ENCODE data around the gene LRRC3C. TPM values are rescaled to one million over a fixed set of nuclear protein-coding genes. Genes with fewer than 3 reads are reported as not detected.

LRRC3C gene
- total and polyA plus RNA-seq, 12 donors, result not detected

GRCh38 chr17:39950871-39951348, 23.4 kb downstream of the LRRC3C start:
- intact Hi-C loops (cut with DNase I), result loop anchor here in 1 of 10 donors (10.0 kb wide), 1 partner anchor 196 kb away; no protein-coding TSS in a partner anchor
- no peaks in the 10 kb centered on the region for H3K9me3 ChIP-seq
- no peak overlapping the region for H3K4me3 ChIP-seq
- ATAC-seq, result peak in 1 of 8 donors; percentile 30
- H3K27ac ChIP-seq, result peak overlapping the region in 2 of 10 donors; percentile 43 to 45
- no peaks in the 10 kb centered on the region for H3K27me3 ChIP-seq
- H3K4me1 ChIP-seq, result peaks cover 0 to 31% (median 11%) of the 10 kb centered on the region in 9 donors
- no peak for TF ChIP-seq CTCF (IDR thresholded peaks at IDR 0.05)
- H3K36me3 ChIP-seq, result no peaks in the 10 kb centered on the region
- WGBS, 2 donors, result 52 to 54% methylated on average over 5 of the region's 5 CpGs
- DNase-seq, result peak; percentile 59 to 66

DNA sequence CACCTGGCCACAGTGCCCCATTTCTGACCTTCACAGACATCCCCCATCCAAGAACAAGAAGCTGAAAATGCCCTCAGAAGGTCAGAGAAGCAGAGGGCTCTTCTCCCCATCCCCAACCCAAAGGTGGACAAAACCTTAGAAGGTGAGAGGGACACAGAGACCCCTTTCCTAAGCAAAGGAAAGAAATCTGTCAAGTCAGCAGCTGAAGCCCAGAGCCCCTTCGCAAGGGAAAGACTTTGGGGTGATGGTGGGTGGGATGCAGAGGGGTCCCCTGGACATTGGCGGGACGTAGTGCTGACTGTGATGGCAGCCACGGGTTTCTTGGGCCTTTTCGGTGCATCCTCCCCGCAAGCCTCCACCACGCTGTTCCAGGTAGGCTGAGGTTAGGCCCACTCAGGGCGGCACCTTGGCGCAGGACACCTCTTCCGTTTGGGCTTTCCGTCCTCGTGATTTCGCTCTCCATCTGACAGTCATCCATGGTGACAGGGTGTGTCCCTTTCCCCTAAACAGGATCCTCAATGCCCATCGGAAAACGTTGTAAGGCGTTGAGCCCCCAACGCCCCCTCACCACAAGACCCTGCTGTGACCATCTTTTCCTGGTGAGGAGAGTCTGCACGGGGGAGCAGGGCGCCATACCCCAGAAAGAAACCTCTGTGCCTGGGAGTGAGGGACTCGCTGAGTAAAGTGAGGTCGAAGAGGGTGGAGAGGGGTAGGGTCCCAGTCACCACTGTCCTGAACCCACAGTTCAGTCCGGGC, 24.6 kb downstream of the LRRC3C start:
- Histone ChIP-seq H3K4me3 (peak overlapping the region in 9 of 10 donors; percentile 12 to 56 (median 42)), H3K27ac (peak overlapping the region in 8 of 10 donors; percentile 19 to 70 (median 58)), H3K4me1 (peaks cover 0 to 31% (median 11%) of the 10 kb centered on the region in 9 donors), H3K36me3 (no peaks in the 10 kb centered on the region), H3K27me3 (no peaks in the 10 kb centered on the region), H3K9me3 (no peaks in the 10 kb centered on the region)
- intact Hi-C loops (cut with DNase I), result loop anchor here in 4 of 10 donors (2.0 to 10.0 kb wide), 4 partner anchors 17 to 197 kb away; partner anchors contain the start of genes LRRC3C (in 1 of the 4) and ORMDL3 (in 1 of the 4)
- ATAC-seq (peak in 4 of 8 donors; percentile 0 to 2 (median 1)), DNase-seq (peak; percentile 30 to 34)
- TF ChIP-seq CTCF (IDR thresholded peaks at IDR 0.05), result no peak
- 60 to 66% methylated on average over 22 of the region's 22 CpGs for WGBS, 2 donors

- DNase-seq (peak; percentile 99 to 100), ATAC-seq (peak; percentile 91 to 96 (median 94))
- H3K27me3 ChIP-seq, result no peaks in the 10 kb centered on the region
- 1 to 2% methylated on average over 34 to 48 of the region's 55 CpGs for WGBS, 2 donors
- no peaks in the 10 kb centered on the region for H3K9me3 ChIP-seq
- TF ChIP-seq CTCF (IDR thresholded peaks at IDR 0.05), result no peak
- peak overlapping the region in 9 of 10 donors; percentile 35 to 56 (median 51) for H3K4me3 ChIP-seq
- H3K36me3 ChIP-seq, result no peaks in the 10 kb centered on the region
- intact Hi-C loops (cut with DNase I), result loop anchor here in 4 of 10 donors (1.0 to 10.0 kb wide), 5 partner anchors 18 to 198 kb away; partner anchors contain the start of genes LRRC3C (in 1 of the 4), ORMDL3 (in 1 of the 4) and PSMD3 (in 1 of the 4)
- peaks cover 0 to 31% (median 11%) of the 10 kb centered on the region in 9 donors for H3K4me1 ChIP-seq
- H3K27ac ChIP-seq, result peak overlapping the region in 9 of 10 donors; percentile 54 to 76 (median 63)
These were observed 25.3 kb downstream of the LRRC3C start for GRCh38 chr17:39952680-39953470.

DNA sequence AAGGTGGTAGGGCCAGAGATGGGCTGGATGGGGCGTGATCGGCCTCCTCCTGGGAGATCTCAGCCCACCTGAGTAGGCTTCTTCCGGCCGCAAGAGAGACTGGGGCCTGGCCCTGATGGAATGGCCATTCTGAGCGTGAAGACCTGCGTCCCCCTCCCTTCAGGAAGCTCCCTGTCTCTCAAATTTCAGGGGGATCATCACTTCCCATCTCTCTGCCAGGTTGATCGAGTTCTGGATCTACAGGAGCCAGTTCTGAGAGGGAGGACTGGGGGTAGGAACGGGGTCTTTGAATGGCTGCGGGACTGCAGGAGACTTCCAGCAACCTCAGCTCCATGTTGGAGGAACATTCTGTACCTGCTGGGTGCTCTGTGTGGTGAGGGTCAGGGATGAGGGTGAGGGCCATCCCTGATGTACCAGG, 25.9 kb downstream of the LRRC3C start:
- no peak for TF ChIP-seq CTCF (IDR thresholded peaks at IDR 0.05)
- ATAC-seq, result no peak
- intact Hi-C loops (cut with DNase I), result loop anchor here in 4 of 10 donors (1.0 to 10.0 kb wide), 5 partner anchors 19 to 199 kb away; partner anchors contain the start of genes LRRC3C (in 1 of the 4), ORMDL3 (in 1 of the 4) and PSMD3 (in 1 of the 4)
- DNase-seq, result no peak
- Histone ChIP-seq H3K27me3 (no peaks in the 10 kb centered on the region), H3K9me3 (no peaks in the 10 kb centered on the region), H3K4me3 (peak overlapping the region in 9 of 10 donors; percentile 35 to 53 (median 50)), H3K36me3 (no peaks in the 10 kb centered on the region), H3K27ac (peak overlapping the region in 9 of 10 donors; percentile 38 to 76 (median 55)), H3K4me1 (peaks cover 0 to 31% (median 11%) of the 10 kb centered on the region in 9 donors)
- WGBS, 2 donors, result 29 to 33% methylated on average over 9 of the region's 9 CpGs
